A673 (cell line): ENCODE measurements around the gene VPS41.

Experiments used
- CTCF ChIP-seq: fragments of 300-800, 200-600 bp; sonication (generic); conservative IDR thresholded peaks from 2 replicates; pipeline ENCODE4 v1.5.1; 2017; ENCODE audit warnings: low read depth, mild to moderate bottlenecking, antibody characterized with exemption, low read length, moderate library complexity, mixed read lengths
- EZH2 ChIP-seq: fragments of 200-600 bp; sonication (generic); IDR thresholded peaks from 2 replicates; pipeline ENCODE4 v1.6.1; 2017; ENCODE audit warnings: borderline replicate concordance, low read depth, mild to moderate bottlenecking, mixed read lengths, antibody characterized with exemption, low read length; ENCODE audit not compliant: poor library complexity, severe bottlenecking

GRCh38 chr7:38686888-38687287 is 222.1 kb downstream of the VPS41 start:
- no peak for TF ChIP-seq CTCF
- TF ChIP-seq EZH2 = no peak
